Gastroesophageal sphincter (tissue), 4 donors: ENCODE results near the gene TCF7L2. TPM values are rescaled to one million over a fixed set of nuclear protein-coding genes. Genes with fewer than 3 reads are reported as not detected.

Experiments
- ATAC-seq: fragments of 150-250 bp; one replicate; pipeline ENCODE4 v1.9.1; 2016; ENCODE audit warnings: mild to moderate bottlenecking, moderate library complexity
- H3K27ac ChIP-seq, 4 donors: fragments of 200-600 bp; sonication (generic) in 3 of 4; 1 replicate in 3 of 4; 2 replicates in 1 of 4; pipeline ENCODE4 v1.5.1; 2016 to 2019
- H3K27me3 ChIP-seq: fragments of 200-600 bp; sonication (generic); one replicate; pipeline ENCODE4 v1.5.1; 2019
- H3K36me3 ChIP-seq, 2 donors: fragments of 200-600 bp; sonication (generic); one replicate each; pipeline ENCODE4 v1.5.1; 2019; ENCODE audit warnings: control low read depth in 1 of 2
- H3K4me1 ChIP-seq, 3 donors: fragments of 200-600 bp; sonication (generic); 1 replicate in 2 of 3; 2 replicates in 1 of 3; pipeline ENCODE4 v1.5.1; 2016 to 2019; ENCODE audit warnings: control low read depth in 2 of 3
- H3K4me3 ChIP-seq, 2 donors: fragments of 200-600 bp; sonication (generic); one replicate each; pipeline ENCODE4 v1.5.1; 2019; ENCODE audit warnings: mild to moderate bottlenecking in 1 of 2, moderate library complexity in 1 of 2
- H3K9me3 ChIP-seq, 3 donors: fragments of 200-600 bp; sonication (generic); one replicate each; pipeline ENCODE4 v1.5.1; 2017 to 2019; ENCODE audit warnings: control low read depth in 2 of 3
- EP300 ChIP-seq: sonication (generic); formaldehyde crosslinking; IDR thresholded peaks from one replicate; pipeline ENCODE4 v1.6.1; 2017; ENCODE audit warnings: antibody characterized with exemption, mild to moderate bottlenecking
- POLR2A ChIP-seq, 2 donors: fragments of 450-650 bp; IDR thresholded peaks; one replicate each; pipeline ENCODE4 v1.6.1; 2017; ENCODE audit warnings: antibody characterized with exemption in 2 of 2, mild to moderate bottlenecking in 2 of 2, moderate library complexity in 1 of 2
- POLR2AphosphoS5 ChIP-seq: sonication (generic); formaldehyde crosslinking; IDR thresholded peaks from one replicate; pipeline ENCODE4 v1.6.1; 2017; ENCODE audit warnings: antibody characterized with exemption
- WGBS, 2 donors: methylation state at CpG; one replicate each; pipeline ENCODE4 v1.1.5; 2018; ENCODE audit warnings: low coverage in 1 of 2; 5-methylcytosine and 5-hydroxymethylcytosine counted together
- total RNA-seq, 4 donors: library from RNA; depleted of rRNA; stranded (reverse); fragments of >200 nt; gene quantifications; one replicate each; pipeline ENCODE4 v1.1.0, GENCODE V29; 2016
- TF ChIP-seq, protein P1 (sequence below), 4 experiments: fragments of 200-600 bp in 2 of 4; fragments of 450-650 bp in 2 of 4; sonication (generic) in 1 of 4; IDR thresholded peaks; one replicate each; pipeline ENCODE4 v1.5.1; 2017 to 2019; ENCODE audit warnings: antibody characterized with exemption in 4 of 4, mild to moderate bottlenecking in 2 of 4, moderate library complexity in 2 of 4

The TCF7L2 gene
- total RNA-seq, 4 donors from 2014 or later, result 12.6 to 22.4 (median 20.2) TPM

DNA sequence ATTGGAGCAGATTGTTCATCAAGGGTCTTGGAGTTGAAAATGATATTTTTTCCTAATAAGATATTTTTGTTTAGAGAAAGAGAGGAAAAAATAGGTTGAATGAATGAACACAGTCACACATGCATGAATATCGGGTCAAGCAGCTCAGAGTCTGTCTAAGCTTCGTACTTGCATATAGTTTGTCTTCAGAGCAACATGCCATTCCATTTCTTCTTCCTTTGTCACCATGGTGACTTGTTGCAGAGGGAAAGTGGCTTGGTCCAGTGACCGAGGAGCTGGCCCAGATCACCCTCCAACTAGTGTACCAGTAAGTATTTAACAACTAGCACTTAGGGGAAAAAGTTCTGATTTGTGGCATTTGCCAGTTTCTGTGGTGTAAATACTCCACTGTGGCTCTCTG lies 232.1 kb downstream of the TCF7L2 start:
- no peak for ATAC-seq
- Histone ChIP-seq H3K27ac (no peak overlapping the region), H3K4me1 (peaks cover 0 to 6% (median 0%) of the 10 kb centered on the region in 3 donors), H3K36me3 (no peaks in the 10 kb centered on the region), H3K4me3 (no peak overlapping the region), H3K27me3 (no peaks in the 10 kb centered on the region), H3K9me3 (no peaks in the 10 kb centered on the region)
- TF ChIP-seq, protein P1, sequence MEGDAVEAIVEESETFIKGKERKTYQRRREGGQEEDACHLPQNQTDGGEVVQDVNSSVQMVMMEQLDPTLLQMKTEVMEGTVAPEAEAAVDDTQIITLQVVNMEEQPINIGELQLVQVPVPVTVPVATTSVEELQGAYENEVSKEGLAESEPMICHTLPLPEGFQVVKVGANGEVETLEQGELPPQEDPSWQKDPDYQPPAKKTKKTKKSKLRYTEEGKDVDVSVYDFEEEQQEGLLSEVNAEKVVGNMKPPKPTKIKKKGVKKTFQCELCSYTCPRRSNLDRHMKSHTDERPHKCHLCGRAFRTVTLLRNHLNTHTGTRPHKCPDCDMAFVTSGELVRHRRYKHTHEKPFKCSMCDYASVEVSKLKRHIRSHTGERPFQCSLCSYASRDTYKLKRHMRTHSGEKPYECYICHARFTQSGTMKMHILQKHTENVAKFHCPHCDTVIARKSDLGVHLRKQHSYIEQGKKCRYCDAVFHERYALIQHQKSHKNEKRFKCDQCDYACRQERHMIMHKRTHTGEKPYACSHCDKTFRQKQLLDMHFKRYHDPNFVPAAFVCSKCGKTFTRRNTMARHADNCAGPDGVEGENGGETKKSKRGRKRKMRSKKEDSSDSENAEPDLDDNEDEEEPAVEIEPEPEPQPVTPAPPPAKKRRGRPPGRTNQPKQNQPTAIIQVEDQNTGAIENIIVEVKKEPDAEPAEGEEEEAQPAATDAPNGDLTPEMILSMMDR (IDR thresholded peaks at IDR 0.05), result no peak
- TF ChIP-seq POLR2A (IDR thresholded peaks at IDR 0.05) (no peak), EP300 (no peak), POLR2AphosphoS5 (no peak)
- 96 to 100% methylated on average over 2 to 3 of the region's 3 CpGs for WGBS, 2 donors

DNA sequence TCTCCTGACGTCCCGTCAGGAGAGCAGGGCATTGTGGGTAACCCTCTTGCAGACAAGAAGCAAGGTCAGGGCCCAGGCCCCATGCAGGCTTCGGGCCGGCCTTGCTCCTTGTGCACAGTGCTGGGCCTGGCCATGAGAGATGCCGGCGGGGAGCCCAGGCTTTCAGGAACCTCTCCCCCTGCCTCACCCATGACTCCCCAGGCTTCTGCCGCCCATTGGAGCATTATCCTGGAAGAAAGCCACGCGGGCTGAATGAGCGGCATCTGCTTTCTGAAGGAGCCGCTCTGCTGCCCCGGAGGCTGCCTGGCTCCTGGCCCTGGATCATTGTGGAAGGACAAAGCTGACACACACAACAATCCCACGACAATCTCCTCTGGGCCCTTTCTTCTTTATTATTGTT lies 233.5 kb downstream of the TCF7L2 start:
- Histone ChIP-seq H3K4me1 (peaks cover 0 to 6% (median 0%) of the 10 kb centered on the region in 3 donors), H3K36me3 (no peaks in the 10 kb centered on the region), H3K9me3 (no peaks in the 10 kb centered on the region), H3K27me3 (no peaks in the 10 kb centered on the region), H3K4me3 (no peak overlapping the region), H3K27ac (no peak overlapping the region)
- no peak for ATAC-seq
- no peak for TF ChIP-seq POLR2AphosphoS5
- WGBS, 2 donors, result 50 to 84% methylated on average over 5 to 11 of the region's 13 CpGs

DNA sequence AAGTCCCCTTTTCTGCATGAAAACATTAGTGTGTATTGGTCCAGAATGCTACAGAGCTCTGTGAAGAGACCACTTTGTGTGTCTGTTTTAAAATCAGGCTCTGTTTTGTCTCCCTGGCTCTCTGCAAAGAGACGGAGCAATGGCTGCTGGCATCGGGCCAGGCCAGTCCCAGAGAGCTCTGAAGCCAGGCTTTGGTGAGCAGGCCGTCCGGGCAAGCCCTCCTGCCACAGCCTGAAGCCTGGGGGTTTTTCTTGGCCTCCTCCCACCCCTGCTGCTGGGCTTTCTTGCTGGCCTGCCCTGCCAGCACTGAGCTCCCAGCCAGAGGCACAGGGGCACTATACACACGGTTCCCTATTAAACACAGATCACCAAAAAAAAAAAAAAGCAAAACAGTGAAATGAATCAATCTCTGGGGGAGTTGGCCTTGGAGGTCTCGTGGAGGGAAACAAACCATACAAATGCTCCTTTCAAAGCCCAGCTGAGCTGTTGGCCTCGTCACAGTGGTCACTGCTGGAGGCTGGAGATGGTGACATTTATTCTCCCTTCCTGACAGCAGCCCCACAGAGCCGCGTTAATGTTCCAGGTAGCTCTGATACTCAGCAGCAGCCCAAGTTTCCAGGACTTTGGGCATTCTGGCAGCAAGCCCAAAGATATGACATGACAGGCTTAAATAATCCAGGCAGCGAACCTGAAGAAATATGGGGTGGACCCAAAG lies 237.2 kb downstream of the TCF7L2 start:
- 38 to 40% methylated on average over 1 to 4 of the region's 10 CpGs for WGBS, 2 donors
- H3K27ac ChIP-seq, result no peak overlapping the region
- no peaks in the 10 kb centered on the region for H3K4me1 ChIP-seq
- H3K27me3 ChIP-seq, result no peaks in the 10 kb centered on the region
- H3K9me3 ChIP-seq, result no peaks in the 10 kb centered on the region
- H3K4me3 ChIP-seq, result no peak overlapping the region
- no peak for TF ChIP-seq EP300
- no peak for TF ChIP-seq POLR2A (IDR thresholded peaks at IDR 0.05)
- TF ChIP-seq, protein P1 (IDR thresholded peaks at IDR 0.05), result no peak
- no peak for TF ChIP-seq POLR2AphosphoS5
- no peak for ATAC-seq
- H3K36me3 ChIP-seq, result no peaks in the 10 kb centered on the region

DNA sequence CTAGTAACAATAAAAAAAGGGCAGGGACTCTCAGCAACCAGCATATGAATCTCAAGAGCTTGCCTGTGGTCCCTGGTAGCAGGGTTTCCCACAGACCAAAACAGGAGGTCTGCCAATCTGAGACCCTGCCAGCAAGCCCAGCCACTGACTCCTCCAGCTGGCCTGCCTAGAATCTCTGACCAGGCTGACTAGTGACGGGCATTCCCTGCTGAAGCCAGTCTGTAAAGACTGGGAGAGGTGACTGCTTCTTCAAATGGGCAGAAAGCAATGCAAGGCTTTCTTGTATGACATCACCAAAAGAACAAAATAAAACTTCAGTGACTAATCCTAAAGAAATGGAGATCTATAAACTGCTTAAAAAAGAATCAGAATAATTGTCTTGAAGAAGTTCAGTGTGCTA lies 249.4 kb downstream of the TCF7L2 start:
- Histone ChIP-seq H3K9me3 (peaks cover 0 to 28% (median 0%) of the 10 kb centered on the region in 3 donors), H3K4me1 (no peaks in the 10 kb centered on the region), H3K36me3 (no peaks in the 10 kb centered on the region), H3K27me3 (no peaks in the 10 kb centered on the region), H3K4me3 (no peak overlapping the region), H3K27ac (no peak overlapping the region)
- no peak for ATAC-seq
- TF ChIP-seq POLR2A (IDR thresholded peaks at IDR 0.05) (no peak), POLR2AphosphoS5 (no peak), EP300 (no peak)
- TF ChIP-seq, protein P1 (IDR thresholded peaks at IDR 0.05), result no peak
- no CpG with 5 or more reads among the region's 1 CpG for WGBS, 2 donors

DNA sequence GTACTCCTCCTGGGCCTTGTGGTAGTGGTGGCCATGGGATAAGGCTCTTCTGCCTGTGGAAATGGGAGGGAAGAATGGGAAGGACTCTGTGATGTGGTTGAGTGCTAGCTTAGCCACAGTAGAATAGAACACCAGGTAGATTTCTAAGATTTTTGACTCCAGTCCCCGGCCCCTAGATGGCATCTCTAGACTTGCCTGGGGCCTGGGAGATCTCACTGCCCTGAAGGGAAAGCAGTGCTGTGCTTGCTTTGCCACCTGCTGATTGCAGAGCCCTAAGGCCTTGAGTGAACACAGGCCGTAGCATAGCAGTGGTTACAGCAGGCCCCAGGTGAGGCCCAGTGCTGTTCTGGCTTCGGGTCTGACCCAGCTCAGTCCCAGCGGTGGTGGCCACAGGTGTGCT lies 252.0 kb downstream of the TCF7L2 start:
- H3K27ac ChIP-seq, result no peak overlapping the region
- WGBS, 2 donors, result no CpG with 5 or more reads among the region's 4 CpGs

More for the DNA sequence above, 252.0 kb downstream of the TCF7L2 start:
- H3K27me3 ChIP-seq, result no peaks in the 10 kb centered on the region
- no peaks in the 10 kb centered on the region for H3K36me3 ChIP-seq
- peaks cover 0 to 45% (median 0%) of the 10 kb centered on the region in 3 donors for H3K9me3 ChIP-seq
- TF ChIP-seq POLR2AphosphoS5 (no peak), EP300 (no peak), POLR2A (IDR thresholded peaks at IDR 0.05) (no peak)
- TF ChIP-seq, protein P1 (IDR thresholded peaks at IDR 0.05), result no peak
- ATAC-seq, result no peak
- H3K4me3 ChIP-seq, result no peak overlapping the region
- no peaks in the 10 kb centered on the region for H3K4me1 ChIP-seq
